WERI-Rb-1 (cell line): ENCODE measurements around the gene ZFP1.

Source experiments
- DNase-seq: peaks from one replicate; pipeline ENCODE4 v3.0.0-alpha.2; 2020
- H3K27ac ChIP-seq: fragments of 250-450 bp; sonication (Bioruptor Pico); 2 replicates; pipeline ENCODE4 v1.5.1; 2020; ENCODE audit warnings: mild to moderate bottlenecking, moderate library complexity
- H3K27me3 ChIP-seq: fragments of 250-450 bp; sonication (Bioruptor Pico); 2 replicates; pipeline ENCODE4 v1.5.1; 2021; ENCODE audit warnings: mild to moderate bottlenecking, low read depth, moderate library complexity; ENCODE audit not compliant: insufficient read depth, severe bottlenecking
- H3K36me3 ChIP-seq: fragments of 250-450 bp; sonication (Bioruptor Pico); 2 replicates; pipeline ENCODE4 v1.5.1; 2020; ENCODE audit warnings: mild to moderate bottlenecking, moderate library complexity
- H3K4me3 ChIP-seq: 2 replicates; pipeline ENCODE4 v1.5.1; 2011; ENCODE audit warnings: low read depth, mild to moderate bottlenecking, control low read depth, low read length
- H3K9me3 ChIP-seq: fragments of 250-450 bp; sonication (Bioruptor Pico); 2 replicates; pipeline ENCODE4 v1.5.1; 2021; ENCODE audit warnings: mild to moderate bottlenecking, moderate library complexity; ENCODE audit not compliant: severe bottlenecking
- CTCF ChIP-seq: IDR thresholded peaks from 2 replicates; pipeline ENCODE4 v1.5.1; 2011; ENCODE audit warnings: low read depth, mild to moderate bottlenecking, control low read depth, inconsistent platforms, low read length

ZFP1 gene

GRCh38 chr16:75111961-75112733 lies 36.2 kb upstream of the ZFP1 start:
- Histone ChIP-seq H3K4me3 (no peak overlapping the region), H3K9me3 (no peaks in the 10 kb centered on the region), H3K36me3 (peaks cover 3% of the 10 kb centered on the region; the same call in 1 of the 2 replicates), H3K27me3 (no peaks in the 10 kb centered on the region), H3K27ac (no peak overlapping the region)
- TF ChIP-seq CTCF, result no peak
- DNase-seq, result no peak

GRCh38 chr16:75112734-75113491 lies 35.4 kb upstream of the ZFP1 start:
- Histone ChIP-seq H3K9me3 (no peaks in the 10 kb centered on the region), H3K27me3 (no peaks in the 10 kb centered on the region), H3K27ac (peak overlapping the region; percentile 19; the same call in 1 of the 2 replicates), H3K36me3 (peaks cover 3% of the 10 kb centered on the region; the same call in 1 of the 2 replicates), H3K4me3 (no peak overlapping the region)
- DNase-seq, result peak; percentile 78
- no peak for TF ChIP-seq CTCF

GRCh38 chr16:75113541-75114121 lies 34.7 kb upstream of the ZFP1 start:
- peak overlapping the region; percentile 19; the same call in 1 of the 2 replicates for H3K27ac ChIP-seq
- no peak overlapping the region for H3K4me3 ChIP-seq

GRCh38 chr16:75114179-75114945 lies 34.0 kb upstream of the ZFP1 start:
- H3K4me3 ChIP-seq, result no peak overlapping the region
- TF ChIP-seq CTCF, result no peak
- H3K9me3 ChIP-seq, result no peaks in the 10 kb centered on the region
- H3K36me3 ChIP-seq, result no peaks in the 10 kb centered on the region
- H3K27me3 ChIP-seq, result no peaks in the 10 kb centered on the region
- DNase-seq, result no peak
- H3K27ac ChIP-seq, result no peak overlapping the region

More at GRCh38 chr16:75113541-75114121, 34.7 kb upstream of the ZFP1 start:
- H3K27me3 ChIP-seq, result no peaks in the 10 kb centered on the region
- no peak for DNase-seq
- no peak for TF ChIP-seq CTCF
- no peaks in the 10 kb centered on the region for H3K9me3 ChIP-seq
- peaks cover 3% of the 10 kb centered on the region; the same call in 1 of the 2 replicates for H3K36me3 ChIP-seq

DNA sequence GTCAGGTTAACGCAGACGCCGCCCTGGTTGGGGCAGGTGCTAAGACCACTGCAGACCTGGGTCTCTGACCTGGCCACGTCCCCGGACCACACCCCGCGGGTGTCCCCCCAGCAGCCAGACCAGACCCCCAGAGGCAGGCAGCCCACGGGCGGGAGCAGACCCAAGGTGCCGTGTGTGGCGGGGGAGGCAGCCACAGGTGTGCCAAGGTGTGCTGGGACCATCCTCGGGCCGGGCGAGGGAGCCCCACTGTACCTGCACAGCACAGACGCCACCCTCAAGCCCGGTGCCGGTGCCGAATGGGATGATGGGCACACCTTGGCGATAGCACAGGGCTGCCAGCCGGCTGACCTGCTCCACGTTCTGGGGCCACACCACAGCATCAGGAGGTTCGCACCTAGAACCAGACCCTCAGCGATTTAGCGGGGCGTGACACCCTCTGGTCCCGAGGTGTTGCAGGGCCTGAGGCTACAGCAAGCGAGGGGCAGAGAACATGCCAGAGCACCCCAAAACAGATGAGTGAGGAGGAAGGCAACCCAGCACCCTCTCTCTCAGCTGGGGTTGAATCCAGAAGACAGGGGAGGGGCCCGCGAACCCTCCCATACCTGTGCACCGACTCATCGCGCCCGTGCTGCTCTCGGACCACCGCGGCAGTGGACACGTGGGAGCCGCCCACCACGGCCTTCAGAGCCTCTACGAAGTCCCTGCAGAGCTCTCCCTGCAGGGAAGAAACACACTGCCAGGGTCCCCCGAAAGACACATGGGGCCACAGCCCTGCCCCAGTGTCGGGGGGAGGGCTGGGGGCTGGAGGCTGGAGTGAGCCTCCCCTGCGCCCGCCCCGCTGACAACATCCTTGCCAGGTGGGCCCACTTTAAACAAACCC lies 33.1 kb upstream of the ZFP1 start:
- Histone ChIP-seq H3K4me3 (no peak overlapping the region), H3K36me3 (no peaks in the 10 kb centered on the region), H3K27me3 (no peaks in the 10 kb centered on the region), H3K9me3 (no peaks in the 10 kb centered on the region), H3K27ac (no peak overlapping the region)
- TF ChIP-seq CTCF, result no peak
- no peak for DNase-seq
